Peyer's patch (tissue), 4 donors: Measurements from ENCODE around the gene PRSS36. TPM values are rescaled to one million over a fixed set of nuclear protein-coding genes. Genes with fewer than 3 reads are reported as not detected.
"Not testable (repeated sequence)": the region's sequence is repeated elsewhere in the genome, so short reads cannot be mapped to it uniquely, and the experiment has no call there.

Experiments
- DNase-seq, 3 donors: peaks; one replicate each; pipeline ENCODE4 v3.0.0-alpha.2; 2017 to 2019
- H3K27ac ChIP-seq, 4 donors: fragments of 200-600 bp; sonication (generic); one replicate each; pipeline ENCODE4 v1.5.1; 2016 to 2019
- H3K27me3 ChIP-seq, 2 donors: fragments of 200-600 bp; sonication (generic); one replicate each; pipeline ENCODE4 v1.5.1; 2019
- H3K36me3 ChIP-seq, 3 donors: fragments of 200-600 bp; sonication (generic); one replicate each; pipeline ENCODE4 v1.5.1; 2016 to 2019
- H3K4me1 ChIP-seq, 4 donors: fragments of 200-600 bp; sonication (generic); one replicate each; pipeline ENCODE4 v1.5.1; 2016 to 2019
- H3K4me3 ChIP-seq, 4 donors: fragments of 200-600 bp; sonication (generic); 1 replicate in 3 of 4; 2 replicates in 1 of 4; pipeline ENCODE4 v1.5.1; 2016 to 2019; ENCODE audit warnings: mild to moderate bottlenecking in 1 of 4
- H3K9me3 ChIP-seq, 4 donors: fragments of 200-600 bp; sonication (generic); one replicate each; pipeline ENCODE4 v1.5.1; 2016 to 2019; ENCODE audit warnings: mild to moderate bottlenecking in 1 of 4
- POLR2A ChIP-seq, 2 donors: fragments of 450-650 bp; IDR thresholded peaks; one replicate each; pipeline ENCODE4 v1.5.1; 2017; ENCODE audit warnings: antibody characterized with exemption in 2 of 2, mild to moderate bottlenecking in 2 of 2, moderate library complexity in 2 of 2
- total RNA-seq, 4 donors: library from RNA; depleted of rRNA; stranded (reverse); fragments of >200 nt; gene quantifications; one replicate each; pipeline ENCODE4 v1.1.0, GENCODE V29; 2016
- TF ChIP-seq, protein P1 (sequence below), 6 experiments: fragments of 450-650 bp in 4 of 6; fragments of 200-600 bp in 2 of 6; sonication (generic) in 1 of 6; IDR thresholded peaks; one replicate each; pipeline ENCODE4 v1.5.1; 2017 to 2019; ENCODE audit warnings: antibody characterized with exemption in 6 of 6, mild to moderate bottlenecking in 3 of 6, moderate library complexity in 1 of 6

PRSS36 gene
- total RNA-seq, 4 donors from 2014 or later: 26.1 to 31.3 (median 28.2) TPM; not detected in 1

DNA sequence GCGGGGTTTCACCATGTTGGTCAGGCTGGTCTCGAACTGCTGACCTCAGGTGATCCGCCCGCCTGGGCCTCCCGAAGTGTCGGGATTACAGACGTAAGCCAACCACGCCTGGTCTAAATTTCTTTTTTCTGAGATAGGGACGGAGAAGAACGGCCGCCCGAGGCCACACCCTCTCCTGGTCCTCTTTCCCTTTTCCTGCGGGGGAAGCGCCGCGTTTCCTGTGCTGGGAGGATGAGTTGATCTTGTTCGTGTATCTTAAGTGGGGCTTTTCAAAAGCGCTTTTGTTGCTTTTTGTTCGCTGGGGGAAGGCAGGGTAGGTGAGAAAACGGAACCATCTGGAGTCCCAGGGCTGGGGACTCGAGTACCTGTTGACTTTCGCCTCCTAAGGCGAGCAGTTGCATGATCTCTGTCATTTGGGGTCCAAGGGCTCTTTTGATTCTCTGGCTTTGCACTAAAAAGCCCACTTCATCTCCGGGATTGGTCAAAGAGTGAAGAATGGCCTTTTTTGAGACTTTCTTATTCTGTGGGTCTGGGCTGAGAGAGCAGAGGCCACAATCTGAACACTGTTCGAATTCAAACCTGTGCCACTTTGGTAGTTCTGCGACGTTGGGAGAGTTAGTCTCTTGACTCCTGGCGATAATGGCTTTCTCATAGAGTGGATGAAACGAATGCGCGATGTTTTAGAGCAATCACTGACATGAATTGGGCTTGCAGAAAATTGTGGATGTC, 31.4 kb upstream of the PRSS36 start:
- Histone ChIP-seq H3K4me1 (peaks cover 0 to 39% (median 16%) of the 10 kb centered on the region in 4 donors), H3K27ac (peak overlapping the region; percentile 87 to 99 (median 92)), H3K36me3 (peaks cover 0 to 37% (median 0%) of the 10 kb centered on the region in 3 donors), H3K9me3 (no peaks in the 10 kb centered on the region), H3K4me3 (peak overlapping the region; percentile 56 to 92 (median 74)), H3K27me3 (no peaks in the 10 kb centered on the region)
- peak; percentile 31 to 61 (median 57) for DNase-seq
- no peak for TF ChIP-seq POLR2A (IDR thresholded peaks at IDR 0.05)
- TF ChIP-seq, protein P1, sequence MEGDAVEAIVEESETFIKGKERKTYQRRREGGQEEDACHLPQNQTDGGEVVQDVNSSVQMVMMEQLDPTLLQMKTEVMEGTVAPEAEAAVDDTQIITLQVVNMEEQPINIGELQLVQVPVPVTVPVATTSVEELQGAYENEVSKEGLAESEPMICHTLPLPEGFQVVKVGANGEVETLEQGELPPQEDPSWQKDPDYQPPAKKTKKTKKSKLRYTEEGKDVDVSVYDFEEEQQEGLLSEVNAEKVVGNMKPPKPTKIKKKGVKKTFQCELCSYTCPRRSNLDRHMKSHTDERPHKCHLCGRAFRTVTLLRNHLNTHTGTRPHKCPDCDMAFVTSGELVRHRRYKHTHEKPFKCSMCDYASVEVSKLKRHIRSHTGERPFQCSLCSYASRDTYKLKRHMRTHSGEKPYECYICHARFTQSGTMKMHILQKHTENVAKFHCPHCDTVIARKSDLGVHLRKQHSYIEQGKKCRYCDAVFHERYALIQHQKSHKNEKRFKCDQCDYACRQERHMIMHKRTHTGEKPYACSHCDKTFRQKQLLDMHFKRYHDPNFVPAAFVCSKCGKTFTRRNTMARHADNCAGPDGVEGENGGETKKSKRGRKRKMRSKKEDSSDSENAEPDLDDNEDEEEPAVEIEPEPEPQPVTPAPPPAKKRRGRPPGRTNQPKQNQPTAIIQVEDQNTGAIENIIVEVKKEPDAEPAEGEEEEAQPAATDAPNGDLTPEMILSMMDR (IDR thresholded peaks at IDR 0.05): no peak

DNA sequence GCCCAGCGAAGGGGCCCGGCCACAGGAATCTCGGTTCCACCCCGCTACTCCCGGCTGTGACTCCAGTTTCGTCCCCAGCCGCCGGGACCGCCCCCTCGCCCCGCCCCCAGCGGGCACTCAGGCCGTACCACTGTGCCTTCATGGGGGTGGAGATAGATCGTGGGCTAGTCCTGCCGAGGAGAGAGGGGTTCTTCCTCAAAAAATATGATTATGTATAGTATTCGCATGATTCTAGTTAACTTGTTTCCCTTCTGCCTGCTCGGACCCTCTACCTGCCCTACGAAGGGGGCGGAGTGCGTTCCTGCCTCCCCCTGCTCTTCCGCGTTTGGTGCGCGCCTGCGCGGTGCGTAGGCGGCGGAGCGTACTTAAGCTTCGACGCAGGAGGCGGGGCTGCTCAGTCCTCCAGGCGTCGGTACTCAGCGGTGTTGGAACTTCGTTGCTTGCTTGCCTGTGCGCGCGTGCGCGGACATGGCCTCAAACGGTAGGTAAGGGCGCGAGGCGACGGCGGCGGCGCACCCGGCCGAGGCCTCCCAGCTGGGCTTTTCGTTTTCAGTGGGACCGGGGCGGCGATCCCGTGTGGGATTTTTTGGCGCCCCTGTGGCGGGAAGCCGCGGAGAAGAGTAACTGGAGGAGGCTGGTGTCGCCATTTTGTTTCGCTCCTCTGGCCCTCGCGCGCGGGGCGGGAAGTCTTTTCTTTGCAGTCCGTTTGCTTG, 30.0 kb upstream of the PRSS36 start, which contains the start of gene FUS:
FUS (plus strand) TSS at position 393 of the 713 bp plus-strand sequence; CDS start at position 469, 76 bp downstream.
- Histone ChIP-seq H3K4me3 (peak within 1 kb of the TSS; percentile 56 to 92 (median 74)), H3K27ac (peak within 1 kb of the TSS; percentile 87 to 99 (median 92)), H3K4me1 (peaks cover 0 to 39% (median 16%) of the 10 kb centered on the region in 4 donors), H3K9me3 (no peaks in the 10 kb centered on the region), H3K36me3 (peaks cover 0 to 24% (median 0%) of the 10 kb centered on the region in 3 donors), H3K27me3 (no peaks in the 10 kb centered on the region)
- TF ChIP-seq POLR2A (IDR thresholded peaks at IDR 0.05): peak; percentile 97 to 98
- TF ChIP-seq, protein P1 (IDR thresholded peaks at IDR 0.05): peak in 2 of 6 experiments; percentile 6 to 7
- DNase-seq: peak; percentile 92 to 97 (median 96)

DNA sequence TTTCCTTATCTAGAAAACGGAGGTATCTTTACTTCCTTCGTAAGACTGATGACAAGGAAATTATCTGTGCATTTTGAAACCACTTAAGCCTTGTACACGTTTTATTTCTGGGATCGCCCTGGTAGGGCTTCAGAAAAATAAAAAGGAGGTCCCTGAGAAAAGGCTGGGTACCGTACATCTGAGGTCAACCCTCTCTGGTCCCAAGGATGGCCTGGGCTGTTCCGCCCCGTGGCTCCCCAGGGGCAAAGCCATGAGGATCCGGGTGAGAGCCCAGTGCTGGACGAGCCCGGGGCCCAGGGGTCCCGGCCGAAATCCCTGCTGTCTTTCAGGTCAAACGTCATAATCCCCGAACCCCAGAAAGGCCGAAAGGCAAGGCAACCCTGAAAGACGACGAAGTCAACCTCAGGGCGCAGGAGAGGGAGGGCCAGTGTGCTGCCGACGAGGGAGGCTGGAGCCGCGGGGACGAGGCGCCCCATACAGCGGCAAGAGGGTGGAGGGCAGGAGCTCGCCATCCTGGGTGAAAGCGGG, 29.4 kb upstream of the PRSS36 start:
- H3K36me3 ChIP-seq: peaks cover 0 to 18% (median 0%) of the 10 kb centered on the region in 3 donors
- no peaks in the 10 kb centered on the region for H3K9me3 ChIP-seq
- H3K27ac ChIP-seq: peak overlapping the region; percentile 87 to 99 (median 92)
- TF ChIP-seq, protein P1 (IDR thresholded peaks at IDR 0.05): no peak
- no peak for TF ChIP-seq POLR2A (IDR thresholded peaks at IDR 0.05)
- no peaks in the 10 kb centered on the region for H3K27me3 ChIP-seq
- DNase-seq: no peak
- peak overlapping the region; percentile 56 to 92 (median 74) for H3K4me3 ChIP-seq
- H3K4me1 ChIP-seq: peaks cover 0 to 39% (median 16%) of the 10 kb centered on the region in 4 donors

DNA sequence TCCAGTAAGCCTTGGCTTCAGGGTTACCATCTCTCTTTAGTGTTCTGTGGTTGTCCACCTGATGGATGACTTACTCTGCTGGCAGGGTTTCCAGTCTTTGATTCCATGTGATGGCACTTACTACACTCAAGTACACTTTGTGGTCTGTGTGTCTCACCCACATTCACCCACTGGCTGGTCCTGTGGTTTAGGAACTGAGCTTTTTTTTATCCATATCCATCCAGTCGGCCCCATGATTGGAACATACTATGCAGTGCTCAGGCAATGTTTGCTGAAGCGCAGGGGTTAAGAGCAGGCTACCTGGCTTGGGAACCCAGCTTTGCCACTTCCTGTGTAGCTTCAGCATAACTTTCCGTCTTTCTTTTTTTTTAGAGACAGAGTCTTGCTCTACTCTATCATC, 27.3 kb upstream of the PRSS36 start:
- H3K4me1 ChIP-seq: peaks cover 0 to 18% (median 7%) of the 10 kb centered on the region in 4 donors
- TF ChIP-seq POLR2A (IDR thresholded peaks at IDR 0.05): no peak
- TF ChIP-seq, protein P1 (IDR thresholded peaks at IDR 0.05): no peak
- no peaks in the 10 kb centered on the region for H3K36me3 ChIP-seq
- no peaks in the 10 kb centered on the region for H3K9me3 ChIP-seq
- no peaks in the 10 kb centered on the region for H3K27me3 ChIP-seq
- H3K4me3 ChIP-seq: no peak overlapping the region
- DNase-seq: peak in 2 of 3 donors; percentile 50 to 61
- H3K27ac ChIP-seq: peak overlapping the region in 1 of 4 donors; percentile 66

DNA sequence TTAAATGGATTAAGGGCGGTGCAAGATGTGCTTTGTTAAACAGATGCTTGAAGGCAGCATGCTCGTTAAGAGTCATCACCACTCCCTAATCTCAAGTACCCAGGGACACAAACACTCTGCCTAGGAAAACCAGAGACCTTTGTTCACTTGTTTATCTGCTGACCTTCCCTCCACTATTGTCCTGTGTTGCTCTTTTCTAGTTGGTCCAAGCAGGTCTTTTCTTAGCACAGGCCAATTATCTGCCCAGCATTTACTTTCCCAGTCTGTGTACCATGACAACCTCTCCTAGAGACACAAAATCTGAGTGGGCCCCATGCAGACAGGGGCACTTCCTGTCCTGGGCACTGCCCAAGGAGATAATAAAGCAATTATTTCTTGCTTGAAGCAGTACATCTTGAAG, 20.2 kb upstream of the PRSS36 start:
- peak overlapping the region in 1 of 4 donors; percentile 50 for H3K27ac ChIP-seq

More for the DNA sequence above, 20.2 kb upstream of the PRSS36 start:
- H3K27me3 ChIP-seq, H3K4me1 ChIP-seq, H3K36me3 ChIP-seq, DNase-seq, H3K4me3 ChIP-seq, H3K9me3 ChIP-seq: not testable (repeated sequence)
